Thyroid gland (tissue), 4 donors: Measurements from ENCODE around the gene GRIN2C. TPM values are rescaled to one million over a fixed set of nuclear protein-coding genes. Genes with fewer than 3 reads are reported as not detected.

Source experiments
- DNase-seq, 2 donors: peaks; one replicate each; pipeline ENCODE4 v3.0.0-alpha.2; 2019
- H3K27ac ChIP-seq, 3 donors: fragments of 200-600 bp; sonication (generic); 1 replicate in 2 of 3; 2 replicates in 1 of 3; pipeline ENCODE4 v1.5.1; 2016 to 2019; ENCODE audit warnings: mild to moderate bottlenecking in 1 of 3, moderate library complexity in 1 of 3
- H3K27me3 ChIP-seq: fragments of 200-600 bp; sonication (generic); one replicate; pipeline ENCODE4 v1.5.1; 2019
- H3K36me3 ChIP-seq, 2 donors: fragments of 200-600 bp; sonication (generic); one replicate each; pipeline ENCODE4 v1.5.1; 2016 to 2019
- H3K4me1 ChIP-seq, 2 donors: fragments of 200-600 bp; sonication (generic); one replicate each; pipeline ENCODE4 v1.5.1; 2017 to 2019
- H3K4me3 ChIP-seq, 3 donors: fragments of 200-600 bp; sonication (generic); replicated peaks in 1 of 3; 1 replicate in 2 of 3; 2 replicates in 1 of 3; pipeline ENCODE4 v1.5.1; 2016; ENCODE audit warnings: mild to moderate bottlenecking in 1 of 3
- H3K9me3 ChIP-seq: fragments of 200-600 bp; sonication (generic); one replicate; pipeline ENCODE4 v1.5.1; 2017
- CTCF ChIP-seq, 6 experiments: fragments of 200-600 bp in 3 of 6; fragments of 450-650 bp in 3 of 6; sonication (generic) in 3 of 6; IDR thresholded peaks; one replicate each; pipeline ENCODE4 v1.5.1; 2016 to 2019; ENCODE audit warnings: antibody characterized with exemption in 6 of 6, mild to moderate bottlenecking in 2 of 6, inconsistent platforms in 1 of 6, moderate library complexity in 1 of 6
- POLR2A ChIP-seq, 2 donors: fragments of 450-650 bp; IDR thresholded peaks; one replicate each; pipeline ENCODE4 v1.6.1; 2017; ENCODE audit warnings: antibody characterized with exemption in 2 of 2, mild to moderate bottlenecking in 2 of 2, moderate library complexity in 1 of 2
- WGBS, 2 donors: methylation state at CpG; one replicate each; pipeline ENCODE4 v1.1.5; 2017; 5-methylcytosine and 5-hydroxymethylcytosine counted together
- intact Hi-C: fragments of 100-400 bp; cut with DNase I; formaldehyde crosslinking; loops from one replicate; pipeline ENCODE4 v1.15.1; 2023
- total RNA-seq, 4 donors: library from RNA; depleted of rRNA; stranded (reverse); fragments of >200 nt; gene quantifications; one replicate each; pipeline ENCODE4 v1.2.3, GENCODE V29; 2016

The GRIN2C gene
- total RNA-seq, 4 donors from 2014 or later, result 63.4 to 120 (median 94.0) TPM

GRCh38 chr17:74903671-74904070, 44.0 kb upstream of the GRIN2C start:
- Histone ChIP-seq H3K27ac (no peak overlapping the region), H3K4me3 (no peak overlapping the region), H3K27me3 (no peaks in the 10 kb centered on the region), H3K36me3 (no peaks in the 10 kb centered on the region), H3K9me3 (no peaks in the 10 kb centered on the region), H3K4me1 (no peaks in the 10 kb centered on the region)
- intact Hi-C loops, result no loop called here
- no peak for DNase-seq
- TF ChIP-seq CTCF (IDR thresholded peaks at IDR 0.05) (no peak), POLR2A (IDR thresholded peaks at IDR 0.05) (no peak)
- WGBS, 2 donors, result 74 to 78% methylated on average over 6 of the region's 6 CpGs

- no peak for DNase-seq
- intact Hi-C loops, result no loop called here
- Histone ChIP-seq H3K4me3 (no peak overlapping the region), H3K27me3 (no peaks in the 10 kb centered on the region), H3K4me1 (no peaks in the 10 kb centered on the region), H3K36me3 (no peaks in the 10 kb centered on the region), H3K9me3 (no peaks in the 10 kb centered on the region), H3K27ac (no peak overlapping the region)
- 83 to 86% methylated on average over 9 of the region's 9 CpGs for WGBS, 2 donors
- no peak for TF ChIP-seq CTCF (IDR thresholded peaks at IDR 0.05)
- TF ChIP-seq POLR2A (IDR thresholded peaks at IDR 0.05), result no peak
Measured at GRCh38 chr17:74903034-74903433, 43.3 kb upstream of the GRIN2C start.

GRCh38 chr17:74901353-74902135, 41.9 kb upstream of the GRIN2C start:
- no peaks in the 10 kb centered on the region for H3K4me1 ChIP-seq
- 76 to 77% methylated on average over 8 to 14 of the region's 14 CpGs for WGBS, 2 donors
- intact Hi-C loops, result no loop called here
- no peak for DNase-seq
- TF ChIP-seq CTCF (IDR thresholded peaks at IDR 0.05) (no peak), POLR2A (IDR thresholded peaks at IDR 0.05) (no peak)
- H3K9me3 ChIP-seq, result no peaks in the 10 kb centered on the region
- no peaks in the 10 kb centered on the region for H3K36me3 ChIP-seq
- no peak overlapping the region for H3K4me3 ChIP-seq
- H3K27me3 ChIP-seq, result no peaks in the 10 kb centered on the region
- H3K27ac ChIP-seq, result no peak overlapping the region

GRCh38 chr17:74900208-74900607, 40.5 kb upstream of the GRIN2C start:
- intact Hi-C loops, result no loop called here
- no peaks in the 10 kb centered on the region for H3K4me1 ChIP-seq
- DNase-seq, result no peak
- no peak for TF ChIP-seq CTCF (IDR thresholded peaks at IDR 0.05)
- no peak for TF ChIP-seq POLR2A (IDR thresholded peaks at IDR 0.05)
- no peaks in the 10 kb centered on the region for H3K27me3 ChIP-seq
- H3K9me3 ChIP-seq, result no peaks in the 10 kb centered on the region
- WGBS, 2 donors, result 78 to 80% methylated on average over 8 of the region's 8 CpGs
- H3K4me3 ChIP-seq, result no peak overlapping the region
- no peak overlapping the region for H3K27ac ChIP-seq
- H3K36me3 ChIP-seq, result no peaks in the 10 kb centered on the region

GRCh38 chr17:74898376-74898946, 38.8 kb upstream of the GRIN2C start:
- H3K4me3 ChIP-seq, result no peak overlapping the region
- no peaks in the 10 kb centered on the region for H3K9me3 ChIP-seq
- peaks cover under 1 to 4% of the 10 kb centered on the region in 2 donors for H3K4me1 ChIP-seq
- WGBS, 2 donors, result 74 to 80% methylated on average over 11 of the region's 11 CpGs
- no peak overlapping the region for H3K27ac ChIP-seq
- no peak for DNase-seq
- intact Hi-C loops, result no loop called here
- peaks cover 12% of the 10 kb centered on the region for H3K27me3 ChIP-seq
- H3K36me3 ChIP-seq, result no peaks in the 10 kb centered on the region
- no peak for TF ChIP-seq POLR2A (IDR thresholded peaks at IDR 0.05)
- TF ChIP-seq CTCF (IDR thresholded peaks at IDR 0.05), result no peak
